HG03280 (cell line): ENCODE measurements around the gene NKX2-2.

Experiments used
- ATAC-seq: cut with Tn5 transposase; IDR thresholded peaks from one replicate; pipeline ENCODE4 v1.9.1; 2021; ENCODE audit warnings: mild to moderate bottlenecking, moderate library complexity; ENCODE audit not compliant: unreplicated experiment

Gene NKX2-2

GRCh38 chr20:21522481-21523280 lies 8.8 kb upstream of the NKX2-2 start:
- no peak for ATAC-seq

GRCh38 chr20:21521596-21522480 lies 8.0 kb upstream of the NKX2-2 start:
- no peak for ATAC-seq

GRCh38 chr20:21520702-21521595 lies 7.1 kb upstream of the NKX2-2 start:
- no peak for ATAC-seq

- no peak for ATAC-seq
Measured at GRCh38 chr20:21519136-21519584, 5.3 kb upstream of the NKX2-2 start.

GRCh38 chr20:21518292-21518991 lies 4.6 kb upstream of the NKX2-2 start:
- no peak for ATAC-seq

GRCh38 chr20:21517566-21518277 lies 3.9 kb upstream of the NKX2-2 start:
- no peak for ATAC-seq

GRCh38 chr20:21516861-21517565 lies 3.1 kb upstream of the NKX2-2 start:
- no peak for ATAC-seq

- ATAC-seq = no peak
Measured at GRCh38 chr20:21516180-21516567, 2.3 kb upstream of the NKX2-2 start.

- ATAC-seq = no peak
Measured at GRCh38 chr20:21515300-21516179, 1.7 kb upstream of the NKX2-2 start.

- no peak for ATAC-seq
Measured at GRCh38 chr20:21514553-21515251, 838 bp upstream of the NKX2-2 start.

- ATAC-seq = no peak
Measured at GRCh38 chr20:21513181-21513663, 642 bp downstream of the NKX2-2 start.

- no peak for ATAC-seq
Measured at GRCh38 chr20:21512634-21513180, 1.2 kb downstream of the NKX2-2 start.

GRCh38 chr20:21511850-21512633 lies 1.8 kb downstream of the NKX2-2 start:
- no peak for ATAC-seq

GRCh38 chr20:21511485-21511849 lies 2.4 kb downstream of the NKX2-2 start:
- ATAC-seq = no peak

- ATAC-seq = no peak
Measured at GRCh38 chr20:21510414-21511384, 3.2 kb downstream of the NKX2-2 start.
